NT2/D1 (cell line): ENCODE results near the gene SKIC8.

ENCODE experiments used
- DNase-seq: peaks from one replicate; pipeline ENCODE4 v3.0.0-alpha.2; 2011; ENCODE audit warnings: low read depth, low spot score
- H3K27me3 ChIP-seq: 2 replicates; pipeline ENCODE4 v1.6.0; 2011; ENCODE audit warnings: mild to moderate bottlenecking; ENCODE audit not compliant: insufficient read length, insufficient read depth
- H3K36me3 ChIP-seq: 2 replicates; pipeline ENCODE4 v1.6.1; 2011; ENCODE audit warnings: mild to moderate bottlenecking, low read length, mixed read lengths; ENCODE audit not compliant: insufficient read depth, insufficient read length
- H3K4me1 ChIP-seq: 2 replicates; pipeline ENCODE4 v1.5.1; 2011; ENCODE audit not compliant: insufficient read depth, insufficient read length
- H3K4me3 ChIP-seq: 2 replicates; pipeline ENCODE4 v1.5.1; 2011; ENCODE audit warnings: low read depth; ENCODE audit not compliant: insufficient read length
- H3K9ac ChIP-seq: 2 replicates; pipeline ENCODE4 v1.6.0; 2011; ENCODE audit warnings: low read depth; ENCODE audit not compliant: insufficient read length
- H3K9me3 ChIP-seq: 2 replicates; pipeline ENCODE4 v1.5.1; 2011; ENCODE audit warnings: mild to moderate bottlenecking, low read length; ENCODE audit not compliant: insufficient read depth
- SUZ12 ChIP-seq: IDR thresholded peaks from 2 replicates; pipeline ENCODE4 v1.6.1; 2011; ENCODE audit not compliant: insufficient read length, insufficient read depth; ENCODE audit errors: extremely low read depth
- YY1 ChIP-seq: IDR thresholded peaks from 2 replicates; pipeline ENCODE4 v1.6.1; 2011; ENCODE audit not compliant: insufficient read length, insufficient read depth
- ZNF274 ChIP-seq: IDR thresholded peaks from 2 replicates; pipeline ENCODE4 v1.6.1; 2011; ENCODE audit warnings: mild to moderate bottlenecking, low read depth, low read length

Gene SKIC8

DNA sequence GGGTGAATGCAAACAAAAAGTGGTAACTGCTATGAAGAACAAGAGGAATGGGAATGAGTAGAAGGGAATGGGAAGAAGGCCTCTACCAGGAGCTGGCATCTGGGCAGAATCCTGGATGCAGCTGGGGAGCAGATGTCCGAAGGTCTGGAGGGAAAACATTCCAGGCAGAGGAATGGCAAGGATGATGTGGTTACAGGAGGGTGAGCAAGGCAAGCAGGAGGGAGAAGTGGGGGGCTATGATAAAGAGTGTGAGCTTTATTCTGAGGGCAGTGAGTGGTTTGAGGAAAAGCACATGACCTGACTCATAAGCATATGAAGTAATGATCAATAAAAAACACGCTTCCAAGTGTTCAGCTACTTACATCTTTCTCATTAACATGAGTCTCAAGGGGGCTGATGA is 17.1 kb downstream of the SKIC8 start:
- TF ChIP-seq ZNF274 (no peak), YY1 (no peak), SUZ12 (no peak)
- H3K4me1 ChIP-seq = no peaks in the 10 kb centered on the region
- DNase-seq = no peak
- no peaks in the 10 kb centered on the region for H3K27me3 ChIP-seq
- no peak overlapping the region for H3K9ac ChIP-seq
- H3K4me3 ChIP-seq = no peak overlapping the region
- no peaks in the 10 kb centered on the region for H3K9me3 ChIP-seq
- peaks cover 75% of the 10 kb centered on the region for H3K36me3 ChIP-seq

DNA sequence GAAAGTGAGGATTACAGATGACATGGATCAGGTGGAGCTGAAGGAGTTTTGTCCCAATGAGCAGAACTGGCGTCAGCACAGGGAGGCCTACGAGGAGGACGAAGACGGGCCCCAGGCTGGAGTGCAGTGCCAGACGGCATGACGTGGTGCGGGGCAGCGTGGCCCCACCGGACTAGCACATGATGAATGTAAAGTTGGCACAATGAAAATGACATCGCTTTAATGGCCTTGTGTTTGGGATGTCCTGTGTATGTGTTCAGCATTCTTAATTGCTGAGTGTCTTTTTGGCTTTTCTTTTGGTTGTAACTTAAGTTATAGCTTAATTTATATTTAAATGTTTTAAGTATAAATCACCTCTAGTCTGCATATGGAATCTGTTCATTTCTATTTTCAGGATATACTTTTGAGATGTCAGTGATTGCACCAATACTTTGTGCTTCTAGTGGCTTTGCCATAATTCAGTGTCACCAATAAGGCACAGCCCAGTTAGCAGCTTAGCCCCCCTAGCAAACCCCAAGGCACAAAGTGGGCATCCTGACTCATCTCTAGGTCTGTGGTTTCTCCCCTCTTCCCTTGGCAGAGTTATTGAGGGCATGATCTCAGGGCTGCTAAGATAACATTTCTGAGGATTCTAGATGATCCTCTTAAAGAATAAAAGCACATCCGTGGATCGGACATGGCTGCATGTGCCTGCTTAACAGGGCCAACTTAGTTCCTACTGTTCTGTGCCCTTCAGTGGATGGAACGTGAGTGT is 18.9 kb downstream of the SKIC8 start:
- H3K4me1 ChIP-seq = peaks cover 6% of the 10 kb centered on the region
- TF ChIP-seq SUZ12 (no peak), ZNF274 (no peak)
- no peak overlapping the region for H3K9ac ChIP-seq
- H3K4me3 ChIP-seq = no peak overlapping the region
- no peaks in the 10 kb centered on the region for H3K27me3 ChIP-seq
- no peaks in the 10 kb centered on the region for H3K9me3 ChIP-seq
- DNase-seq = no peak
- peaks cover 57% of the 10 kb centered on the region for H3K36me3 ChIP-seq

DNA sequence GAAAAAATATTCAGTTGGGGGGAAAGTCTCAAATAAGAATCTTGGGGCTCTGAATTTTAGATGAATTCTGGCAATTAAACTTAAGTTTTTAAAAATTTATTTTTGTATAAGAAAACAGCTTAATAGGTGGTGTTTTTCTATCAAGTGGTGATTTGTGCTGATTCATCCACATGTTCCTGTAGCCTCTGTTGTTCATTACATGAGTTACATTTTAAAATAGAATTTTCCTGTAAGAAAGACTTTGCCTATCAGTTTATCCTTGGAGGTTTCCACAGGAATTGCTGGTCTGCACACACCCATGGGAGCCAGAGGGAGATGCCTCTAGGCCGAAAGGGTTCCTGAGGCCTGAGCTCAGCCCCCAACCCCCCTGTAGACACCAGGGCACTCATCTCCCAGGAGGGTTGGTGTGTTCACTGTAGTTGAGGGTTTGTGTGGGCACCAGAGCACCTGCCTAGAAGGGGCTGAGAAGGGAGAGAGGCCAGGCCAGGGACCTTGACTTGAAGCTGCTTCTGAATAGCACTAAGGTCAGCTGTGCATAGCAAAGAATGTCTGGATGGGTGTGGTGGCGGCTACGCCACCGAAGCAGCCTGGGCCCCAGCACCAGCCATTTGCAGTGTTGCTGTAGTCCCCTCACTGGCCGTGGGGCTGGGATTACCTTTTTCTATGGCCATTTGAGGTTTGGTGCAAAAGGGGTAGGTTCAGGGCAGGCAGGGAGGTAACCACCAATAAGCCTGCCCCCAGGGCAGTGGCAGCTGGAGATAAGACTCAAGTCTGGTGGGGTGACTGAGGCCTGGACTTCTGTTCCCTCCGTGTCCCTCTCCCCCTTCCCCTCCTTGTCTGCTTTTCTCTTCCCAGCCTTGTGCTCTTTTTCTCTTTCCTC is 23.1 kb downstream of the SKIC8 start:
- H3K4me1 ChIP-seq = peaks cover 6% of the 10 kb centered on the region
- no peak overlapping the region for H3K4me3 ChIP-seq
- TF ChIP-seq ZNF274 = no peak
- no peak for TF ChIP-seq SUZ12
- no peak for TF ChIP-seq YY1
- peaks cover 19% of the 10 kb centered on the region for H3K36me3 ChIP-seq
- no peaks in the 10 kb centered on the region for H3K27me3 ChIP-seq
- DNase-seq = no peak
- H3K9ac ChIP-seq = peak overlapping the region; percentile 21
- no peaks in the 10 kb centered on the region for H3K9me3 ChIP-seq

DNA sequence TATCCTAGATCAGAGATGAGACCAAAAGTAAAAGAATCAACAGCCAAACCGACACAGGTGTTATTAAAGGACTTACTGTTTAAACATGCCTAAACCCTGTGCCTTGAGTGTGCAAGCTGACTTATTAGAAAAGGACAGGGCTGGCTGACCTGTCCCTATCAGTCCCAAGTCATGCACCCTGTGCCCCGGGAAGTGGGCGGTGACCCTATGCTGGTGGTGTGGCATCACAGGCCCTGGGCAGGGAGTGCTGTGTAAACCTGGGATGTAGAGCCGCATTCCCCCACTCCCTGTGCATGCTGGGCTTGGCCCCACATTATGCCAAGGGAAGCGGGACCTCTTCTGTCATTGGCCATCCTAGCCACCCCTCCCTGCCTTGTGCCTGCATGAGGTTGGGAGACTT is 24.4 kb downstream of the SKIC8 start:
- TF ChIP-seq ZNF274 = no peak
- TF ChIP-seq YY1 = no peak
- TF ChIP-seq SUZ12 = no peak
- peaks cover 8% of the 10 kb centered on the region for H3K36me3 ChIP-seq
- DNase-seq = no peak

GRCh38 chr15:78272776-78273175 is 26.6 kb downstream of the SKIC8 start:
- Histone ChIP-seq H3K36me3 (peaks cover 5% of the 10 kb centered on the region), H3K4me3 (no peak overlapping the region), H3K9ac (no peak overlapping the region), H3K27me3 (no peaks in the 10 kb centered on the region), H3K4me1 (peaks cover 6% of the 10 kb centered on the region), H3K9me3 (no peaks in the 10 kb centered on the region)
- DNase-seq = no peak
- TF ChIP-seq SUZ12 (no peak), YY1 (no peak), ZNF274 (no peak)

More for the DNA sequence above, 24.4 kb downstream of the SKIC8 start:
- Histone ChIP-seq H3K9ac (no peak overlapping the region), H3K4me1 (peaks cover 6% of the 10 kb centered on the region), H3K9me3 (no peaks in the 10 kb centered on the region), H3K27me3 (no peaks in the 10 kb centered on the region), H3K4me3 (no peak overlapping the region)

- peaks cover 6% of the 10 kb centered on the region for H3K4me1 ChIP-seq
- H3K9me3 ChIP-seq = no peaks in the 10 kb centered on the region
- peaks cover under 1% of the 10 kb centered on the region for H3K36me3 ChIP-seq
- H3K27me3 ChIP-seq = no peaks in the 10 kb centered on the region
- no peak overlapping the region for H3K9ac ChIP-seq
- no peak overlapping the region for H3K4me3 ChIP-seq
- TF ChIP-seq YY1 = no peak
- no peak for TF ChIP-seq SUZ12
- TF ChIP-seq ZNF274 = no peak
- no peak for DNase-seq
Observed at GRCh38 chr15:78272316-78272715, 27.1 kb downstream of the SKIC8 start.

- Histone ChIP-seq H3K27me3 (no peaks in the 10 kb centered on the region), H3K4me3 (no peak overlapping the region), H3K4me1 (no peaks in the 10 kb centered on the region), H3K9me3 (no peaks in the 10 kb centered on the region), H3K36me3 (no peaks in the 10 kb centered on the region), H3K9ac (no peak overlapping the region)
- TF ChIP-seq YY1 (no peak), SUZ12 (no peak), ZNF274 (no peak)
- no peak for DNase-seq
Observed at GRCh38 chr15:78266806-78267205, 32.6 kb downstream of the SKIC8 start.
